Amniotic epithelial cell (primary cell): ENCODE measurements around the gene PLD6.
"Not testable (repeated sequence)": the region's sequence is repeated elsewhere in the genome, so short reads cannot be mapped to it uniquely, and the experiment has no call there.

ENCODE experiments used
- DNase-seq: peaks from one replicate; pipeline ENCODE4 v3.0.0-alpha.2; 2010; ENCODE audit warnings: low read depth

The PLD6 gene

GRCh38 chr17:17176341-17176740, 29.8 kb downstream of the PLD6 start:
- no peak for DNase-seq

- no peak for DNase-seq
Observed at GRCh38 chr17:17175917-17176316, 30.2 kb downstream of the PLD6 start.

- no peak for DNase-seq
Observed at GRCh38 chr17:17175340-17175739, 30.8 kb downstream of the PLD6 start.

GRCh38 chr17:17173921-17174320, 32.2 kb downstream of the PLD6 start:
- DNase-seq, result no peak

GRCh38 chr17:17172990-17173389, 33.1 kb downstream of the PLD6 start:
- no peak for DNase-seq

GRCh38 chr17:17172001-17172939, 33.9 kb downstream of the PLD6 start:
- no peak for DNase-seq

GRCh38 chr17:17171186-17171585, 34.9 kb downstream of the PLD6 start:
- no peak for DNase-seq

- DNase-seq, result peak; percentile 12
Observed at GRCh38 chr17:17170346-17170985, 35.7 kb downstream of the PLD6 start.

- DNase-seq, result no peak
Observed at GRCh38 chr17:17169396-17169795, 36.7 kb downstream of the PLD6 start.

- no peak for DNase-seq
Observed at GRCh38 chr17:17168401-17168800, 37.7 kb downstream of the PLD6 start.

GRCh38 chr17:17167986-17168385, 38.1 kb downstream of the PLD6 start:
- no peak for DNase-seq

GRCh38 chr17:17167356-17167755, 38.8 kb downstream of the PLD6 start:
- no peak for DNase-seq

- DNase-seq, result no peak
Observed at GRCh38 chr17:17166446-17166845, 39.7 kb downstream of the PLD6 start.

- DNase-seq, result no peak
Observed at GRCh38 chr17:17165666-17166308, 40.3 kb downstream of the PLD6 start.

GRCh38 chr17:17164676-17165075, 41.5 kb downstream of the PLD6 start:
- no peak for DNase-seq

GRCh38 chr17:17164156-17164555, 42.0 kb downstream of the PLD6 start:
- DNase-seq, result no peak

GRCh38 chr17:17161759-17162158, 44.4 kb downstream of the PLD6 start:
- DNase-seq, result no peak

- no peak for DNase-seq
Observed at GRCh38 chr17:17161121-17161520, 45.0 kb downstream of the PLD6 start.

- DNase-seq, result no peak
Observed at GRCh38 chr17:17159571-17159970, 46.6 kb downstream of the PLD6 start.

- DNase-seq, result not testable (repeated sequence)
Observed at GRCh38 chr17:17158506-17158905, 47.6 kb downstream of the PLD6 start.

GRCh38 chr17:17157041-17157440, 49.1 kb downstream of the PLD6 start:
- DNase-seq, result no peak

GRCh38 chr17:17156511-17156910, 49.6 kb downstream of the PLD6 start:
- no peak for DNase-seq

GRCh38 chr17:17156107-17156506, 50.0 kb downstream of the PLD6 start:
- DNase-seq, result peak; percentile 33
